ENCODE data around the gene C1orf167. TPM values are rescaled to one million over a fixed set of nuclear protein-coding genes. Genes with fewer than 3 reads are reported as not detected.

C1orf167 gene
- total and polyA plus RNA-seq, 10 donors, result 0.74 to 4.8 (median 0.88) TPM; not detected in 1

GRCh38 chr1:11795238-11795890 is 33.4 kb downstream of the C1orf167 start:
- peak; percentile 32 for DNase-seq
- WGBS, 5 donors, result 87 to 93% (median 91%) methylated on average over 12 to 14 of the region's 14 CpGs
- TF ChIP-seq POLR2AphosphoS5 (IDR thresholded peaks at IDR 0.05), result peak in 1 of 3 donors; percentile 16
- no peak for TF ChIP-seq CTCF (IDR thresholded peaks at IDR 0.05 in 8 of 11, conservative IDR thresholded peaks at IDR 0.05 in 3 of 11)

GRCh38 chr1:11796036-11796828 is 34.2 kb downstream of the C1orf167 start:
- H3K36me3 ChIP-seq, result peaks cover 4 to 99% (median 80%) of the 10 kb centered on the region in 6 donors
- H3K4me1 ChIP-seq, result peaks cover 17 to 90% (median 57%) of the 10 kb centered on the region in 6 donors
- no peak for TF ChIP-seq POLR2A (IDR thresholded peaks at IDR 0.05)
- no peak for TF ChIP-seq CTCF (IDR thresholded peaks at IDR 0.05 in 8 of 11, conservative IDR thresholded peaks at IDR 0.05 in 3 of 11)
- TF ChIP-seq POLR2AphosphoS5 (IDR thresholded peaks at IDR 0.05), result peak; percentile 51 to 63 (median 51)
- H3K27ac ChIP-seq, result peak overlapping the region in 7 of 8 donors; percentile 72 to 89 (median 82)
- 93 to 94% (median 93%) methylated on average over 15 of the region's 15 CpGs for WGBS, 5 donors
- H3K9me3 ChIP-seq, result no peaks in the 10 kb centered on the region
- no peak overlapping the region for H3K4me3 ChIP-seq
- intact Hi-C loops (cut with DNase I; ENCODE audit: low total_unique reads), result no loop called here
- peak; percentile 59 for DNase-seq
- H3K27me3 ChIP-seq (replicated peaks in 1 of 7), result no peaks in the 10 kb centered on the region

More at GRCh38 chr1:11795238-11795890, 33.4 kb downstream of the C1orf167 start:
- Histone ChIP-seq H3K27ac (peak overlapping the region in 7 of 8 donors; percentile 15 to 89 (median 82)), H3K4me1 (peaks cover 18 to 89% (median 58%) of the 10 kb centered on the region in 6 donors), H3K4me3 (no peak overlapping the region), H3K9me3 (no peaks in the 10 kb centered on the region), H3K36me3 (peaks cover 4 to 99% (median 77%) of the 10 kb centered on the region in 6 donors), H3K27me3 (replicated peaks in 1 of 7) (no peaks in the 10 kb centered on the region)
- intact Hi-C loops (cut with DNase I; ENCODE audit: low total_unique reads), result no loop called here

- Histone ChIP-seq H3K27ac (peak overlapping the region; percentile 38 to 89 (median 82)), H3K9me3 (no peaks in the 10 kb centered on the region), H3K36me3 (peaks cover 4 to 95% (median 70%) of the 10 kb centered on the region in 6 donors), H3K4me3 (no peak overlapping the region), H3K27me3 (replicated peaks in 1 of 7) (no peaks in the 10 kb centered on the region), H3K4me1 (peaks cover 26 to 90% (median 62%) of the 10 kb centered on the region in 6 donors)
- peak; percentile 80 for DNase-seq
- TF ChIP-seq POLR2AphosphoS5 (IDR thresholded peaks at IDR 0.05), result peak in 2 of 3 donors; percentile 76 to 80
- no peak for TF ChIP-seq CTCF (IDR thresholded peaks at IDR 0.05 in 8 of 11, conservative IDR thresholded peaks at IDR 0.05 in 3 of 11)
- TF ChIP-seq POLR2A (IDR thresholded peaks at IDR 0.05), result no peak
- intact Hi-C loops (cut with DNase I; ENCODE audit: low total_unique reads), result no loop called here
- 55 to 82% (median 60%) methylated on average over 6 of the region's 6 CpGs for WGBS, 5 donors
Measured at GRCh38 chr1:11797525-11798216, 35.7 kb downstream of the C1orf167 start.
